Liver (tissue), 9 donors: ENCODE measurements around the gene PFN1. TPM values are rescaled to one million over a fixed set of nuclear protein-coding genes. Genes with fewer than 3 reads are reported as not detected.

Source experiments
- DNase-seq: peaks from one replicate; pipeline ENCODE4 v3.0.0-alpha.2; 2017; ENCODE audit warnings: low spot score
- H3K27ac ChIP-seq, 2 donors: one replicate each; pipeline ENCODE4 v1.7.0; 2013; ENCODE audit warnings: inconsistent platforms in 2 of 2, low read length in 2 of 2, control low read depth in 1 of 2, low read depth in 1 of 2, mild to moderate bottlenecking in 1 of 2
- H3K27me3 ChIP-seq, 4 donors: one replicate each; pipeline versions ENCODE4 v1.6.1 to v1.7.0; 2013; ENCODE audit warnings: low read length in 3 of 4, inconsistent platforms in 1 of 4, mild to moderate bottlenecking in 1 of 4, moderate library complexity in 1 of 4; ENCODE audit not compliant: control insufficient read depth in 4 of 4, insufficient read depth in 4 of 4
- H3K36me3 ChIP-seq, 4 donors: one replicate each; pipeline versions ENCODE4 v1.6.1 to v1.7.0; 2013; ENCODE audit warnings: low read length in 3 of 4, mild to moderate bottlenecking in 3 of 4, low read depth in 1 of 4, moderate library complexity in 1 of 4; ENCODE audit not compliant: control insufficient read depth in 4 of 4, insufficient read depth in 3 of 4
- H3K4me1 ChIP-seq, 4 donors: one replicate each; pipeline versions ENCODE4 v1.6.1 to v1.7.0; 2013; ENCODE audit warnings: low read length in 3 of 4, mild to moderate bottlenecking in 3 of 4, moderate library complexity in 1 of 4; ENCODE audit not compliant: control insufficient read depth in 4 of 4, insufficient read depth in 4 of 4
- H3K4me3 ChIP-seq, 3 donors: one replicate each; pipeline versions ENCODE4 v1.6.1 to v1.7.0; 2013; ENCODE audit warnings: low read length in 3 of 3, control low read depth in 1 of 3, low read depth in 1 of 3, mild to moderate bottlenecking in 1 of 3
- H3K9ac ChIP-seq, 2 donors: one replicate each; pipeline ENCODE4 v1.7.0; 2013; ENCODE audit warnings: low read length in 2 of 2, mild to moderate bottlenecking in 2 of 2, moderate library complexity in 2 of 2, control low read depth in 1 of 2, low read depth in 1 of 2
- H3K9me3 ChIP-seq, 4 donors: one replicate each; pipeline versions ENCODE4 v1.6.1 to v1.7.0; 2013; ENCODE audit warnings: low read length in 3 of 4; ENCODE audit not compliant: control insufficient read depth in 4 of 4
- ATF3 ChIP-seq: IDR thresholded peaks from 2 replicates; pipeline ENCODE4 v1.6.1; 2016; ENCODE audit warnings: antibody characterized with exemption
- EGR1 ChIP-seq, 2 donors: IDR thresholded peaks; 2 replicates each; pipeline ENCODE4 v1.6.1; 2016 to 2018; ENCODE audit warnings: antibody characterized with exemption in 2 of 2, low read depth in 2 of 2
- HNF4G ChIP-seq: IDR thresholded peaks from 2 replicates; pipeline ENCODE4 v1.6.1; 2016; ENCODE audit warnings: antibody characterized with exemption
- JUND ChIP-seq, 2 donors: IDR thresholded peaks; 2 replicates each; pipeline ENCODE4 v1.6.1; 2016; ENCODE audit warnings: antibody characterized with exemption in 2 of 2
- REST ChIP-seq: IDR thresholded peaks from 2 replicates; pipeline ENCODE4 v1.6.1; 2016; ENCODE audit warnings: antibody characterized with exemption, mild to moderate bottlenecking
- SP1 ChIP-seq: IDR thresholded peaks from 2 replicates; pipeline ENCODE4 v1.6.1; 2018; ENCODE audit warnings: antibody characterized with exemption, mild to moderate bottlenecking
- ZBTB33 ChIP-seq: IDR thresholded peaks from 2 replicates; pipeline ENCODE4 v1.6.1; 2016; ENCODE audit warnings: antibody characterized with exemption
- WGBS: extraction: QIAGEN DNeasy Blood & Tissue Kit; methylation state at CpG from one replicate; pipeline ENCODE4 v1.1.7; 2013; 5-methylcytosine and 5-hydroxymethylcytosine counted together
- polyA plus RNA-seq, 2 donors: library from polyadenylated mRNA; stranded (reverse) in 1 of 2; unstranded in 1 of 2; fragments of 200-250 nt in 1 of 2; fragments of >200 nt in 1 of 2; fragmentation: Nextera tagmentation in 1 of 2; extraction: Ambion mirVana in 1 of 2; gene quantifications; one replicate each; pipeline versions ENCODE4 v1.2.1 to v1.2.3, GENCODE V29; 2013 to 2015
- total RNA-seq, 2 donors: library from RNA; depleted of rRNA; stranded (reverse); fragments of >200 nt; gene quantifications; one replicate each; pipeline ENCODE4 v1.2.3, GENCODE V29; 2014
- donor health status: healthy.
- donor health status: healthy.
- donor health status: healthy.
- donor health status: healthy.
- donor health status: healthy.

PFN1 gene
- total and polyA plus RNA-seq, 4 donors, result 150 to 672 (median 580) TPM

- DNase-seq, result peak; percentile 51
- peaks cover 4 to 31% (median 20%) of the 10 kb centered on the region in 4 donors for H3K36me3 ChIP-seq
- H3K27me3 ChIP-seq, result no peaks in the 10 kb centered on the region
Observed at GRCh38 chr17:4940555-4941318, 7.6 kb downstream of the PFN1 start.

More at GRCh38 chr17:4940555-4941318, 7.6 kb downstream of the PFN1 start:
- under 1% methylated on average over 29 of the region's 29 CpGs for WGBS
- Histone ChIP-seq H3K27ac (peak overlapping the region; percentile 89 to 90), H3K9me3 (no peaks in the 10 kb centered on the region), H3K9ac (peak overlapping the region; percentile 80 to 93), H3K4me1 (peaks cover 8 to 54% (median 40%) of the 10 kb centered on the region in 4 donors), H3K4me3 (peak overlapping the region; percentile 79 to 89 (median 83))
- TF ChIP-seq JUND (IDR thresholded peaks at IDR 0.05), result no peak
- TF ChIP-seq REST, result no peak
- peak in 1 of 2 donors; percentile 7 for TF ChIP-seq EGR1 (IDR thresholded peaks at IDR 0.05; ENCODE audit: low read depth in 2 of 2)
- TF ChIP-seq HNF4G, result no peak
- no peak for TF ChIP-seq SP1
- no peak for TF ChIP-seq ZBTB33
- no peak for TF ChIP-seq ATF3
